HG03139 (cell line): ENCODE measurements around the gene GSN.

ENCODE experiments used
- ATAC-seq: cut with Tn5 transposase; IDR thresholded peaks from one replicate; pipeline ENCODE4 v1.9.1; 2021; ENCODE audit not compliant: unreplicated experiment

Gene GSN

DNA sequence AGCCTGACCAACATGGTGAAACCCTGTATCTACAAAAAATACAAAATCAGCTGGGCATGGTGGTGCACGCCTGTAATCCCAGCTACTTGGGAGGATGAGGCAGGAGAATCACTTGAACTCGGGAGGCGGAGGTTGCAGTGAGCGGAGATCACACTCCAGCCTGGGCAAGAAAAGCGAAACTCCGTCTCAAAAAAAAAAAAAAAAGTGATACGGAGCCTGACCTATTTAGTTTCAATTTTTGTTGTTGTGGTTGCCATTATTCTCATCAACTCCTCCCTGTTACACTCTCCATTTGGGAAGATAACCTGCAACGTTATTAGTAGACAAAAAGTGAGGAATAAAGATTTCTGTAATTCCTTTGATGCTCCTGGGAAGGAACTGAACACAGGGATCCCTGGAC, 100.8 kb downstream of the GSN start:
- no peak for ATAC-seq

DNA sequence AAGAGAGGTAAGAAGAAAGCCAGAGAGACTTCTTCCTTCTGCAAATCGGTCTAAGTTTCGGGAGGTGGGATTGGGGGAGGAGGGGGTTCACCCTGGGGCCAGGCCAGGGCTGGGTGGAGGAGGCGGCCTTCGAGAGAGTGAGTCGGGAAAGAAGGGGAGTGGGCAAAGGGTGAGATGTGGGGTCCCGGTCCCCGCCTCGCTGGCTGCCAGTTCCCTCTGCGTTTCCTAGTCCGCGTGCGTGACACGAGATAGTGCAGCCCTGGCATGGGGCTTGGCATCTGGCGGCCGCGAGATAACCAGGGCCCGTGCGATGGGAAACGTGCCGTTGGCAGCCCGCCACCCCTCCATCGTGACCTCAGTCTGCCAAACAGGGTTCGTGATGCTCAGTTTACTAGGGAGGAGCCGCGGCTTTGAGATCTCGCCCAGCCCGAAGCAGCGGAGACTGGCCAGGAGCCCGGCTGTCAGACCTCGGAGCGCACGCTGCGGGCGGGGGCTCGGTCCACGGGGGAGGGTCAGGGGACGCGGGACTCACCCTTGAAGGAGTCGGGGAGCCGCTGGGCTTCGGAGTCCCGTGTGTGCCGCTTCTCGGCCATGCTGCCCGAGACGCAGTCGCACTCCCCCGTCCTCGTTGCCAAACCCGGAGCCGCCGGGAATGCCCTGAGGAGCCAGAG, 101.8 kb downstream of the GSN start, which contains the start of gene STOM:
TSS of gene STOM (minus strand) at position 656 of the 671 bp plus-strand sequence. CDS start at position 593, 63 bp downstream.
- peak; percentile 40 for ATAC-seq

DNA sequence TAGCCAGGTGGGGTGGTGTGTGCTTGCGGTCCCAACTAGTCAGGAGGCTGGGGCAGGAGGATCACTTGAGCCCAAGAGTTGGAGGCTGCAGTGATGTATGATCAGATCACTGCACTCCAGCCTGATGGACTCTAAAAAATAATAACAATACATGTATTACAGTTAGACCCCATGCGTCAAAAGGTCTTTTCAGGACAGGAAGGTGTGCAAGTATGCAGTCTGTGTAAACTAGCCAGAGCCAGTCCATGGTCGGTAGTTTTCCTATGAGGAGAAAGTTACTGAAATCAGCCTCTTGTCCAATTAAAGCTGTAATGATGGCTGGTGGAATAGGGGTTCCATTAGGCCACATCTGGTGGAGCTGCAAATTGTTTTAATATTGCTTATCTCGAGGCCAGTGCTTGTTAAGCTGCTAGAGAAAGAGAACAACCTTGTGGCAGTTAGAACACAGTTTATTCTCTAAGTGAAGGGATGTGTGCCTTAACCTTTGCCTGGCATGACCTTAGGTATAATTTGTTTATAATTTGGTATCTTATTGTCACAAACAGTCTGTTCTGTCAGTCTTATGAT, 103.6 kb downstream of the GSN start:
- ATAC-seq = no peak

DNA sequence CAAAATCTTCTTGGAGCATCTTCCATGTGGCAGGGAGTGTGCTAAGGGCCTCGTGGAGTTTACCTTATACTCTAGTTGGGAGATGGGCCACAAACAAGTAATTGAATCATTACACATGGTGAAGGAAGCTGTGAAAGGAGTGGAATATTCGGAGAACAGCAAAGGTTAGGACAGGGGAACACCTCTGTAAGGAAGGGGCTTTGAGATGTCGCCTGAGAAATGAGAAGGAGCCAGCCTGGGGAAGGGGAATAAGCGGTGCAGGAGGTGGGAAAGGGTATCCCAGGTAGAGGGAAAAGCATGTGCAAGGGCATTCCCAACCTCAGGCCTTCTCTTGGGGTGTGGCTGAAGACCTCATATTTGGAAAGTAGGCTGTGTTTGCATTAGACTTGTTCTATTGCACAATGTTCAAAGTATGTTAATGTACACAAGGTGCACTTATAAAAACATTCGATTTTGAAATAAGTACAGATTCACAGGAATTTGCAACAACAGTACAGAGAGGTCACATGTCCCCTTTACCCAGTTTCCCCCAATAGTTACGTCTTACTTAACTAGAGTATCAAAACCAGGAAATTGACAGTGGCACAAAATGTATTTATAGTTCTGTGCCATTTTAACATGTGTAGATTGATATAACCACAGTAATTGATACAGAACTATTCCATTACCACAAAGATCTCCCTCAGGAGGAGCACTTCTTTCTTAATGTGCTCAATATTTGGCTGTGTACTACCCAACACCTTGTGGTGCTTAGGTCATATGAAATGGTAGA, 104.5 kb downstream of the GSN start:
- ATAC-seq = no peak

DNA sequence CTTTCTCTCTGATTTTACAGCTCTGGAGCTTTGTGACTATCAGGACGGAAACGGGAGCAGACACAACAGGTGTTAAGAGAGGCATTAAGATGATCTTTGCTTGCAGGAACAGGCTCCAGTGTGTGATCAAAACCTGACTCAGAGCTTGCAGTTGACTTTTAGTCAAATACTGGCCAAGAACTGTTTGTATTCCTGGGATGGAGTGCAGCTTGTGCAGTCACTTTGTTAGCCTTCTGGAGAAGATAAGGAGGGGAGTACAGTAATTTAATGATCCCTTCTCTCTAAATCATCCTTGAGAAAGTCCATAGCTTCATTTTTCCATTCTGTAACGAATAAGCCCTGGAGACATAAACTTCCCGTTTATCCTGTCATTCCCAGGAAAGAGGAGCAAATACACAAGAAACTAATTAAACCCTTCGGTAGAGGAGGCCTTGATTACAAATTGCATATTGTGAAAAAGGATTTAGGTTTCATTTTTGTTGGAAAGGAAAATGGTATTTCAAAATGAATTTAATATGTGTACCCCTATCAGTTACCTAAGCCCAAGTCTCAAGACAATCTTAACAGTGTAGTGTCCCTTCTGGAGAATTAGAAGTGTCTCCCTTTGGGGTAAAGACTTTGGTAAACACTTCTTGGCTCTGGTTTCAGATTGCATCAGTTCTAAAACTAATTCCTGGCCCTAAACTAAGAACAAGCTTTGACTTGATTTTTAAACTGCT, 105.2 kb downstream of the GSN start:
- no peak for ATAC-seq

DNA sequence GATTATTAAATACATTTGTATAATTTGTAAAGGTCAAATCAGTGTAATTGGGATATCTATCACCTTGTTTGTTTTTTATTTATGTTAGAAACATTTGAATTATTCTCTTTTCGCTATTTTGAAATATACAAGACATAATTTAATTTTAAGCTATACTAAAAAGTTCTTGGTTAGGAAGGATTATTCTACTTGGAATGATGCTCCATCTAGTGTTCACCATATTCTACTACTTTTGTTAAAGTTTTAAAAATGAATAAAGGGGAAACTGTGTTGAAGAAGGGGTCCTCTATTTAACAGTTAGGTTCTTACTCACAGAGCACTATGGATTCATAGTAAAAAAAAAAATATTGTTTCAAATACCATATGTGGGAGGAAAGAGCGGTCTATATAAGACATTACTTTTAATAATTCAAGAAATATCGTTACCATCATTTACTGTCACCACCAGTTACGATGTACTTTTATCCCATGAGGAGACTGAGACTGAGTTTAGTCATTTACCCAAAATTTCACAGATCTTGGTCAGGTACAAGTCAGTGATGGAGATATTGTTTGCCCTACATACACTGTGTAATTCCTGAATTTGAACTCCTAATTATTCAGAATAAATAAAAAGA, 108.4 kb downstream of the GSN start:
- no peak for ATAC-seq

DNA sequence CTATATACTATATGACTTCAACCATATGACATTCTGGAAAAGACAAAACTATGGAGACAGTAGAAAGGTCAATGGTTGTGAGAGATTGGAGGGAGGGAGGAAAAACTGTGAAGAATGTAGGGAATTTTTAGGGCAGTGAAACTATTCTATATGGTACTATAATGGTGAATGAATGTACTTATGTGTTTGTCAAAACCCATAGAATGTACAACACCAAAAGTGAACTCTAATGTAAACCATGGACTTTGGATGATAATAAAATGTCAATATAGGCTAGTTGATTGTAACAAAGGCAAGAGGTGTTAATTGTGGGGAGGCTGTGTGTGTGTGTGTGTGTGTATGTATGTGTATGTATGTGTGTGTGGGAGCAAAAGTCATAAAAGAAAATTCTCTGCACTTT, 112.9 kb downstream of the GSN start:
- ATAC-seq = no peak
